Stimulated activated CD4-positive, alpha-beta T cell treated with anti-CD3 and anti-CD28 coated beads, TNF-alpha, amount 100 ng/mL, for 4 hours (primary cell): Measurements from ENCODE around the gene SKIDA1.
"Not testable (repeated sequence)": the region's sequence is repeated elsewhere in the genome, so short reads cannot be mapped to it uniquely, and the experiment has no call there.

Source experiments
- DNase-seq, 3 experiments: peaks; one replicate each; pipeline ENCODE4 v3.0.0-alpha.2; 2020; ENCODE audit warnings: low read depth in 3 of 3

Gene SKIDA1

GRCh38 chr10:21525367-21526187 is at the start of gene SKIDA1:
TSS of gene SKIDA1 (minus strand) at chr10:21525682. CDS start at chr10:21517822, 7,860 bp downstream.
- peak in 2 of 3 experiments; percentile 38 to 59 for DNase-seq

- not testable (repeated sequence) for DNase-seq
Measured at GRCh38 chr10:21574514-21574913, 49.0 kb upstream of the SKIDA1 start.

GRCh38 chr10:21572578-21572977 is 47.1 kb upstream of the SKIDA1 start:
- no peak for DNase-seq

GRCh38 chr10:21570761-21571521 is 45.5 kb upstream of the SKIDA1 start:
- DNase-seq: no peak

GRCh38 chr10:21558984-21559383 is 33.5 kb upstream of the SKIDA1 start:
- DNase-seq: not testable (repeated sequence)

- DNase-seq: no peak
Measured at GRCh38 chr10:21556527-21556926, 31.0 kb upstream of the SKIDA1 start.

GRCh38 chr10:21552638-21553037 is 27.2 kb upstream of the SKIDA1 start:
- DNase-seq: no peak

GRCh38 chr10:21547246-21547645 is 21.8 kb upstream of the SKIDA1 start:
- DNase-seq: no peak

GRCh38 chr10:21540701-21541100 is 15.2 kb upstream of the SKIDA1 start:
- DNase-seq: not testable (repeated sequence)

- no peak for DNase-seq
Measured at GRCh38 chr10:21536874-21537273, 11.4 kb upstream of the SKIDA1 start.

GRCh38 chr10:21535976-21536375 is 10.5 kb upstream of the SKIDA1 start:
- not testable (repeated sequence) for DNase-seq

GRCh38 chr10:21535494-21535965 is 10.0 kb upstream of the SKIDA1 start:
- DNase-seq: no peak

GRCh38 chr10:21534604-21535493 is 9.4 kb upstream of the SKIDA1 start:
- peak in 1 of 3 experiments; percentile 31 for DNase-seq

GRCh38 chr10:21534280-21534586 is 8.8 kb upstream of the SKIDA1 start:
- no peak for DNase-seq

GRCh38 chr10:21533467-21534279 is 8.2 kb upstream of the SKIDA1 start, which contains the start of gene MLLT10:
TSS of gene MLLT10 (plus strand) at chr10:21534232. CDS start at chr10:21534645, 413 bp downstream.
- peak; percentile 75 to 85 (median 81) for DNase-seq

- DNase-seq: no peak
Measured at GRCh38 chr10:21532694-21533466, 7.4 kb upstream of the SKIDA1 start.

- DNase-seq: no peak
Measured at GRCh38 chr10:21531164-21531563, 5.7 kb upstream of the SKIDA1 start.

GRCh38 chr10:21530641-21531040 is 5.2 kb upstream of the SKIDA1 start:
- DNase-seq: no peak

GRCh38 chr10:21530168-21530567 is 4.7 kb upstream of the SKIDA1 start:
- DNase-seq: no peak
